Epithelial cell of esophagus (primary cell): ENCODE results near the gene SLC25A53.

Source experiments
- DNase-seq: peaks from one replicate; pipeline ENCODE4 v3.0.0; 2010; ENCODE audit warnings: low read depth
- H3K4me3 ChIP-seq: 2 replicates; pipeline ENCODE4 v1.5.1; 2011; ENCODE audit warnings: mild to moderate bottlenecking, low read length, control low read depth
- CTCF ChIP-seq: IDR thresholded peaks from 2 replicates; pipeline ENCODE4 v1.5.1; 2011; ENCODE audit warnings: low read depth, mild to moderate bottlenecking, low read length, control low read depth, inconsistent platforms; ENCODE audit not compliant: insufficient read depth; ENCODE audit errors: missing control alignments

SLC25A53 gene

GRCh38 chrX:104156630-104157529 is at the start of gene SLC25A53:
Gene SLC25A53, minus strand, starts transcription at chrX:104157009. Its CDS starts 51,752 bp downstream, at chrX:104105257.
- TF ChIP-seq CTCF = no peak
- DNase-seq = peak; percentile 79
- peak within 1 kb of the TSS; percentile 73 for H3K4me3 ChIP-seq

GRCh38 chrX:104205548-104205947 is 48.7 kb upstream of the SLC25A53 start:
- no peak for DNase-seq
- no peak for TF ChIP-seq CTCF

GRCh38 chrX:104195489-104196084 is 38.8 kb upstream of the SLC25A53 start:
- TF ChIP-seq CTCF = peak; percentile 64
- H3K4me3 ChIP-seq = no peak overlapping the region
- DNase-seq = peak; percentile 34

More at GRCh38 chrX:104205548-104205947, 48.7 kb upstream of the SLC25A53 start:
- H3K4me3 ChIP-seq = no peak overlapping the region

- no peak for DNase-seq
- H3K4me3 ChIP-seq = no peak overlapping the region
- TF ChIP-seq CTCF = no peak
Measured at GRCh38 chrX:104195013-104195412, 38.2 kb upstream of the SLC25A53 start.

GRCh38 chrX:104193485-104193884 is 36.7 kb upstream of the SLC25A53 start:
- H3K4me3 ChIP-seq = no peak overlapping the region
- DNase-seq = peak; percentile 36
- no peak for TF ChIP-seq CTCF

GRCh38 chrX:104189837-104190236 is 33.0 kb upstream of the SLC25A53 start:
- DNase-seq = peak; percentile 33
- no peak overlapping the region for H3K4me3 ChIP-seq
- no peak for TF ChIP-seq CTCF

- no peak for TF ChIP-seq CTCF
- DNase-seq = no peak
- no peak overlapping the region for H3K4me3 ChIP-seq
Measured at GRCh38 chrX:104187931-104188330, 31.1 kb upstream of the SLC25A53 start.
